Right renal cortex interstitium (tissue), 3 donors: ENCODE results near the gene SRCAP. TPM values are rescaled to one million over a fixed set of nuclear protein-coding genes. Genes with fewer than 3 reads are reported as not detected.

ENCODE experiments used
- DNase-seq, 3 donors: peaks; one replicate each; pipeline ENCODE4 v3.0.0-alpha.2; 2013; ENCODE audit warnings: low read depth in 3 of 3, low spot score in 2 of 3
- polyA plus RNA-seq, 3 donors: library from polyadenylated mRNA; unstranded; fragments of 120-200 nt; gene quantifications; one replicate each; pipeline ENCODE4 v1.2.1, GENCODE V29; 2013; ENCODE audit not compliant: insufficient read length in 3 of 3

Gene SRCAP
- polyA plus RNA-seq, 3 donors, result 27.6 to 31.4 (median 28.2) TPM

DNA sequence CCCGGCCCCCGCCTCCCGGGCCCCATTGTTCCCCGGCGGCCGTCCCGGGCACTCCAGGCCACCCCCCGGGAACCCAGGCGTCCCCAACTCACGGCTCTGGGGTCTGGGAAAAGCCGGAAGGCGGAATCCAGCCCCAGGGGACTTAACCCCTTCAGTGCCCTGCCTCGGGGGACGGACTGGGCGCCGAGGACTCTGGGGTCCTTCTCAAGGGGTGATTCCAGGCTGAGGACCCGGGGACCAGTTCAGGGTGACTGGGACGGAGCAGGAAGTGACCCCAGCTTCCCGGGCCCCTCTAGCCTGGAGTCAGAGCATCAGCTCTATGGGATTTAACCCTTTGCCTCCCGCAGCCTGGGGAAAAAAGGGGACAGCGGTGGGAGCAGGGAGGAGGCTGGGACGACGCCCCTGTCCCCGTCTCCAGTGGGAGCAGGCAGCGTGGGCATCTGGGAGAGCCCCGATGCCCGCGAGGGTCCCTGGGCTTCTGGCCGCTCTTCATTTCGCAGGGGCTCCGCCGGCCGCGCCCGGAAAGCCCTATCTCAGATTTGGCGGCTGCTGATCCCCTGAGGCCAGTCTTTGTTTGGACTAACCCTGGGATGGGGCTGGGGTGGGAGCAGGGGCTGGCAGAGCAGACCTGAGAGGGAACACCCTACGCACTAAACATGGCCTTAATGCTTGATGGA lies 88.1 kb downstream of the SRCAP start, which contains the start of gene ZNF629:
ZNF629 (minus strand) TSS at position 270 of the 677 bp plus-strand sequence. CDS start 2,723 bp downstream, outside the sequence.
- no peak for DNase-seq

DNA sequence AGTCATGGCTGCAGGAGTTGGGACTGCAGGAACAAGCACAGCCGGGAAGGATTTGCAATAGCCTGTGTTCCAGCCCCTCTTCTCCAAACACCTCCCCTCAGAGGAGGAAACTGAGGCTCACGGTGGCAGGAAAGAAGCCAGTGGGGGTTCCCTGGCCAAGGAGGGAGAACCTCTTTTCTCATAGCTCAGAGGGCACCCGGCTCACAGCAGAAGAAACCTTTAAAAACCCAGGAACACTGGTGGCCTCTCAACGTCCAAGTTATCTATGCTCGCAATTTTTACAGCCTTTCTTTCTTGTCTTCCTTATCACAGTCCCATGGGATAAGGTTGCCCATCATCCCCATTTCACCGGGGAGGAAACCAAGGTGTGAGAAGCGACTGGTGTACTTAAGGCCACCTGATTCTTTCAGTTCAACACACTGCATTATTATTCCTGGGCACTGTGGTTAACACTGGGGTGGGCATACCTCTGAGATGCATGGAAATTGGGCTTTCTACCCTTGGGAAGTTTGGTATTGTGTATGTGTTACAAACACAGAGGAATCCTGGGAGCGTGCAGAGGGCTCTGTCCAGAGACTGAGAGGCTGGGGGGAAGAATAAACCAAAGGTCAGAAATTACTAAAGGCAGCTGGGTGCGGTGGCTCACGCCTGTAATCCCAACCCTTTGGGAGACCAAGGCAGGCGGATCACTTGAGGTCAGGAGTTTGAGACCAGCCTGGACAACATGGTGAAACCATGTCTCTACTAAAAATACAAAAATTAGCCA lies 88.8 kb downstream of the SRCAP start:
- DNase-seq, result no peak

Other genes with a start within 250 kb of the SRCAP start
- gene ITGAL, start 226.4 kb upstream of the SRCAP start, polyA plus RNA-seq, result 1 to 10 TPM; 2.0 to 2.8 (median 2.6) TPM
- gene ZNF768, start 172.6 kb upstream of the SRCAP start, polyA plus RNA-seq, result 10 to 100 TPM; 44.8 to 51.7 (median 45.1) TPM
- gene ZNF747, start 164.3 kb upstream of the SRCAP start, polyA plus RNA-seq, result 1 to 10 TPM; 9.1 to 9.7 (median 9.5) TPM
- gene ZNF764, start 140.8 kb upstream of the SRCAP start, polyA plus RNA-seq, result 1 to 10 TPM; 8.5 to 9.1 (median 8.6) TPM
- gene ZNF688, start 127.5 kb upstream of the SRCAP start, polyA plus RNA-seq, result 1 to 10 TPM; 8.4 to 9.4 (median 9.0) TPM
- gene ZNF785, start 113.5 kb upstream of the SRCAP start, polyA plus RNA-seq, result 10 to 100 TPM; 17.0 to 18.5 (median 17.9) TPM
- gene ZNF689, start 88.8 kb upstream of the SRCAP start, polyA plus RNA-seq, result 10 to 100 TPM; 13.5 to 14.7 (median 14.3) TPM
- gene PRR14, start 48.2 kb upstream of the SRCAP start, polyA plus RNA-seq, result 10 to 100 TPM; 36.9 to 44.5 (median 42.4) TPM
- gene FBRS, start 40.7 kb upstream of the SRCAP start, polyA plus RNA-seq, result 10 to 100 TPM; 40.1 to 47.7 (median 42.9) TPM
- gene PHKG2, start 49.3 kb downstream of the SRCAP start, polyA plus RNA-seq, result 10 to 100 TPM; 21.6 to 23.6 (median 23.0) TPM
- gene CFAP119, start 62.9 kb downstream of the SRCAP start, polyA plus RNA-seq, result 1 to 10 TPM; 7.8 to 8.2 (median 7.9) TPM
- gene RNF40, start 63.2 kb downstream of the SRCAP start, polyA plus RNA-seq, result 100 to 1,000 TPM; 111 to 123 (median 113) TPM
- gene ZNF629, start 88.0 kb downstream of the SRCAP start, polyA plus RNA-seq, result 10 to 100 TPM; 25.7 to 26.9 (median 26.8) TPM
- gene BCL7C, start 194.9 kb downstream of the SRCAP start, polyA plus RNA-seq, result 10 to 100 TPM; 35.8 to 40.7 (median 39.3) TPM
- gene CTF1, start 197.4 kb downstream of the SRCAP start, polyA plus RNA-seq, result 1 to 10 TPM; 6.7 to 7.4 (median 6.7) TPM
- 10 to 100 TPM; 16.1 to 20.5 (median 18.0) TPM for gene FBXL19, start 224.4 kb downstream of the SRCAP start, polyA plus RNA-seq
- 10 to 100 TPM; 18.0 to 19.6 (median 19.2) TPM for gene ORAI3, start 249.9 kb downstream of the SRCAP start, polyA plus RNA-seq